ENCODE data around the gene GNS.

DNA sequence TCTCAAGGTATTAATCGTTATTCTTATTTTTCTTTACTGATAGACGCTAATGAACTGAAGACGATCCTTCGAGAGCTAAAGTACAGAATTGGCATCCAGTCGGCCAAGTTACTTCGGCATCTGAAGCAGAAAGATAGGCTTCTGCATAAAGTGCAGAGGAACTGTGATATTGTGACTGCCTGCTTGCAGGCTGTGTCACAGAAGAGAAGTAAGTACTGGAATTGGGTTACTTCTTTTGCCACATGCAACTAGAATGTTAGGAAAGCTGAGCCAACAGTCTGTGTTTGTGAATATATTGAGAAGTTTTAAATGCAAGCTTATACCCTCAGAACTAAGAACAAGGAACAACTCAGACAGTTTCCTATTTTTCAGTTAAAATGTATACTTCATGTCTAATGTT is 26.6 kb upstream of the GNS start:
- TF ChIP-seq, protein P1, sequence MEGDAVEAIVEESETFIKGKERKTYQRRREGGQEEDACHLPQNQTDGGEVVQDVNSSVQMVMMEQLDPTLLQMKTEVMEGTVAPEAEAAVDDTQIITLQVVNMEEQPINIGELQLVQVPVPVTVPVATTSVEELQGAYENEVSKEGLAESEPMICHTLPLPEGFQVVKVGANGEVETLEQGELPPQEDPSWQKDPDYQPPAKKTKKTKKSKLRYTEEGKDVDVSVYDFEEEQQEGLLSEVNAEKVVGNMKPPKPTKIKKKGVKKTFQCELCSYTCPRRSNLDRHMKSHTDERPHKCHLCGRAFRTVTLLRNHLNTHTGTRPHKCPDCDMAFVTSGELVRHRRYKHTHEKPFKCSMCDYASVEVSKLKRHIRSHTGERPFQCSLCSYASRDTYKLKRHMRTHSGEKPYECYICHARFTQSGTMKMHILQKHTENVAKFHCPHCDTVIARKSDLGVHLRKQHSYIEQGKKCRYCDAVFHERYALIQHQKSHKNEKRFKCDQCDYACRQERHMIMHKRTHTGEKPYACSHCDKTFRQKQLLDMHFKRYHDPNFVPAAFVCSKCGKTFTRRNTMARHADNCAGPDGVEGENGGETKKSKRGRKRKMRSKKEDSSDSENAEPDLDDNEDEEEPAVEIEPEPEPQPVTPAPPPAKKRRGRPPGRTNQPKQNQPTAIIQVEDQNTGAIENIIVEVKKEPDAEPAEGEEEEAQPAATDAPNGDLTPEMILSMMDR (conservative IDR thresholded peaks at IDR 0.05; ENCODE audit: low read depth, low read length): no peak
- no peak for TF ChIP-seq EZH2 (IDR thresholded peaks at IDR 0.05; ENCODE audit: low read length, unreplicated experiment)
- TF ChIP-seq EZH2phosphoT487 (IDR thresholded peaks at IDR 0.05; ENCODE audit: borderline replicate concordance, low read length): no peak

All from PC-3 (cell line).